GM21717 (cell line): ENCODE results near the gene HOXC5.

Experiments
- ATAC-seq: cut with Tn5 transposase; IDR thresholded peaks from one replicate; pipeline ENCODE4 v1.9.1; 2021; ENCODE audit warnings: mild to moderate bottlenecking, moderate library complexity; ENCODE audit not compliant: unreplicated experiment

HOXC5 gene

GRCh38 chr12:54006559-54007220 lies 26.2 kb upstream of the HOXC5 start:
- ATAC-seq, result no peak

DNA sequence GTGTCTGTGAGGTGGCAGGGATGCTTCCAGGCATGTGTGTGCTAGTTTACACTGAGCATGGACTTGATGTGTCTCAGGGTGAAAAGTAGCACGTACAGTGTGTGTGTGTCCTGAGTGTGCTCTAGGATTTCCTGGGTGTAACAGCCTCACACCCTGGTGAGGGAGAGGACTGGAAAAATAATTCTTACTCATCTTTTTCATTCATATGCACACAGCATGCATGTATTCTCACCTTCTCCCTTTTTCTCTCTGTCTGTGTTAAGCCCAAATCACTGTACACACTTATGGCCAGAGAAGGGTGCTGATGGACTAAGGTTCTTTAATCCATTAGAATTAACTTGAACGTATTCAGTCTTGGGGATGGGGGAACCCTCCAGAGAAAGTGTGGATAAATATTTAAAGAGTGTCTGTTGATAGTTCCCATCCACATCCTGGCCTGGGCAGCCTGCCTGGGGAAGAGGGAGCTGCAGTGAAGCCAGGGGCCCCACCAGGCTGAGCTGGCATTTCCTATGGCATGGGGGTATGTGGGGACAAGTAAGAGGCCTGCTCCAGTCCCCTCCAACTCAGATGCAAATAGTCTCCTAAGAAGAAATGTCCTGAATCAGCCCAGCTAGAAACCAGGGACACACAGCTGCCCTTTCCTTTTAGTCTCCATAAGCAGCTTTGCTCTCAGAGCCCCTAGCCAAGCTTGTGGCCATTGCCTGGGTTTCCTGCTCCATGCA lies 25.2 kb upstream of the HOXC5 start:
- ATAC-seq, result no peak

GRCh38 chr12:54008260-54008552 lies 24.6 kb upstream of the HOXC5 start:
- no peak for ATAC-seq

DNA sequence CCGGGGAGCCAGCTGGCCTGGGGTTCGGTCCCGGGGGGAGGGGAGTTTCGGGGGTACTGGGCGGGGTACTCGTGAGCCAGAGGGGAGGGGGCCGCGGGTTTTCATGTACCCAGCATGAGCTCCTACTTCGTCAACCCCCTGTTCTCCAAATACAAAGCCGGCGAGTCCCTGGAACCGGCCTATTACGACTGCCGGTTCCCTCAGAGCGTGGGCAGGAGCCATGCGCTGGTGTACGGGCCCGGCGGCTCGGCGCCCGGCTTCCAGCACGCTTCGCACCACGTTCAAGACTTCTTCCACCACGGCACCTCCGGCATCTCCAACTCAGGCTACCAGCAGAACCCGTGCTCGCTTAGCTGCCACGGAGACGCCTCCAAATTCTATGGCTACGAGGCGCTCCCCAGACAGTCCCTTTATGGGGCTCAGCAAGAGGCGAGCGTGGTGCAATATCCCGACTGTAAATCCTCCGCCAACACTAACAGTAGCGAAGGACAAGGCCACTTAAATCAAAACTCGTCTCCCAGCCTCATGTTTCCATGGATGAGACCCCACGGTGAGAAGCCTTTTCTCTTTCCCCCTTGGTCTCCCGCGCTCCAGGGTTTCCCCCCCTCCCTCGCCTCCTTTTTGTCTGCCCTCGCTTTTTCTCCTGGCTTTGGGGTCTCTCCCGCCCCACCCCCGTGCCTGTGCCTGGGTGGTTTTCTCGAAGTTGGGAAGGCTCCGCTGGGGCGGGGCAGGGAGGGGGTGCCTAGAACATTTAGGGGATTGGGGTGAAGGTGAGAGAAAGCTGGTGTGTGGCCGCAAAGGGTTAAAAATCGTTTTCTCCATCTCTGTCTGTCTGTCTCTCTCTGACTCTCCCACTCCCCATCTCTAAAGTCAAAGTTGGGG lies 23.4 kb upstream of the HOXC5 start:
- no peak for ATAC-seq

DNA sequence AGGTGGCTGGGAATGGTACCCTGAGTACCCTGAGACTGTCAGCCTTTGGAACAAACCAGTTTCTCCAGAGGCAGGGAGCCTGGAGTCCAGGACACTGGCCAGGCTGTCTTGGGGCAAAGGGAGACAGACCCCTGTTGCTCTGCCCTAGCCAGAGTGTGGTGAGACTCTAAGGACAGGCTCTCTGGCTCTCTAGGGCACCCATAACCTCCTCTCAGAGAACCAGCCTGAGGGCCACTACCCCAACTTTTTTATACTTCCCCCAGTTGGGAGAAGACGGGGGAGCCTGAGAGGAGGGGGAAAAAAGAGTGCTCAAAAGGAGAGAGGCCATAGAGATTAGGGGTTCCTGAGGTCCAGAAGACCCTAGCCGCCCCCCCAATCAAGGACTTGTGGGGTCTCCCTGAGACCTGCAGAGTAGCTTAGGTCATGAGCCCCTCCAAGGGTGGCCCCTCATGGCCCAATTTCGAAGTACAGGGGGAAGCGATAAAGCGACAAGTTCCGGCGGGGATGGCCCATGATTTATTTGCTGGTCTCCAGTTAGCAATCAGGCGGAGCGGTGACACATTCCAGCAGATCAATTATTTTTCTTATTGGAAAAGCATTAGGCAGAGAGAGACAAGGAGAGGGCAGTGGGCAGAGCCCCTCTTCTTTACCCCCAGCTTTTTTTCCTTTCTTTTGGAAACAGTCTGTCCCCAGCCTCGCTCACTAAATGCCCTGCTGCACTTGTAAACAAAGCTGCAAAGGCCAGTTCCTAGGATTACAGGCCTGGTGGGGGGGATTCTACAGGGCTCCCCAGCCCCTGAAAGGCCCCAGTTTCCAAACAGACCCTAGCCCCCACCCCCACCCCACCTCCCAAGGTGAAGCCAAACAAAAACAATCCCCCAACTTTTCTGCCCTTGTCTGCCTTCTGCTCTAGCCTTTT lies 22.5 kb upstream of the HOXC5 start:
- no peak for ATAC-seq

GRCh38 chr12:54010972-54011664 lies 21.7 kb upstream of the HOXC5 start:
- no peak for ATAC-seq

DNA sequence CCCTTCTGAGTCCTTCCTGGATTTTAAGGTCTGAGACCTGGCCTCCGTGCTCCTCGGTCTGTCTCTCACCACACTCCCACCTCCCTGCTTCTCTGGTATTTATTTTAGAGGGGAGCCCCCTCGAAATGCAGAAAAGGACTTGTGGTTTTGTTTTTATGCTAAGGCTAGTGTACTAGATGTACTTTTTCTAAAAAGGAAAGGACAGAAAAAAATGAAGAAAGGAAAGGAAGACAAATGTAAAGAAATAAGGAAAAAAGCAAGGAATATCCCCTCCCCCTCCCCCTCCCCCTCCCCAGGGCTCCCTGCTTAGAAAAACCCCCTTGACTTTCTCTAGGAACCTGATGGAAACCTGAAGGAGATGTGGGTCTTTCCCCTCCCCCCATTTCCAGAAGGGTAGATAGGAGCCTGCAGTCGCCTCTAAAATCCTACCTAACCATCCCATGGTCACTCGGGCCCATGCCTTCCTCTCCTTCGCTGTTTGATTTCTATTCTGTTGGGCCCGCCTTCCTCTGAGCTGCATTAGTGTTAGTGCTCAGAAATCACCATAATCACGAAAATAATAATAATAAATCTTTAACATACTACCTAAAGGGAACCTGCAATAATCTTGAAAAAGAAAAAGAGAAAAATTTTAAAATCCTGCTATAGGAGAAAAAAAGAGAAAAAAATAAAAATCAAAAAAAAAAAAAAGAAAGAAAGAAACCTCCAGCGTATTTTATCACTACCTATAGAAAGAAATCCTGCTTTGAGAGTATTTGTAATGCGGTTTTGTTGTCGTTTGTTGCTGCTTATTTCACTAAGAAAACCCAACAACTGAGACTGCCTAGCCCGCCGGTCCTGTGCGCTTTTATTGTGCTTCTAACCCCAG lies 21.0 kb upstream of the HOXC5 start:
- no peak for ATAC-seq

DNA sequence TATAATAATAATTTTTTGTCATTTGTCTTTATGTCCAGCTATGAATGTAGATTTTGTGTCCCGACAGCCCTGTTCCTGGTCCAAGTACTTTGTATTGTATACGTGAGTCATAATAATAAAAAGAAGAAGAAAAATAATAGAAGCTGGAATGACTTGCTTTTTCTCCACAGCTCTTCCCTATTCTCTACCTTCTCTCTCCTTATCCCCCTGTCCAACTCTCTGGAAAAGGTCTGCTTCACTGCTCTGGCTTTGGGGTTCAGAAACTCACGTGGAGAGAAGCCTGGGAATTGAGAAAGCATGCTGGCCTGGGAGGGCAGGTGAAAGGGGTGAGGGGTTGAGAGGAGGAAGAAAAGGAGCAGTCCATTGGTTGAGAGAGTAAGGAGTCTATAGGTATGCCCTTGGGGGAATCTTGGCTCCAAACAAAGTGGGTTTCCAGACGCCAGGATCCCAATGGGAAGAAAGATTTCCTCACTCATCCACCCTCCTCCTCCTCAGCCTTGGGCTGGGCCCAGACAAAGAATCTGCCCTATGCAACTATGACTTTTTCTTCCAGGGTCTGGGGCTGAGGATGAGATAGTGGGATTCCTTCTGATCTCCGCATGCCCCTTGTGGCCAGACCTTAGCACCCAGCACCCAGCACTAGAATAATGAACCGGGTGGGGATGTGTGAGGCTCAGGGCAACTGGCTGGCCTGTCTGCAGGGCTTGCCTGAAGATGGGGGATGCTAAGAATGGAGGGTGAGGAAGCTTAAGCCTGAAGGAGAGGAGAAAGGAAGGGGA lies 20.0 kb upstream of the HOXC5 start:
- ATAC-seq, result no peak

DNA sequence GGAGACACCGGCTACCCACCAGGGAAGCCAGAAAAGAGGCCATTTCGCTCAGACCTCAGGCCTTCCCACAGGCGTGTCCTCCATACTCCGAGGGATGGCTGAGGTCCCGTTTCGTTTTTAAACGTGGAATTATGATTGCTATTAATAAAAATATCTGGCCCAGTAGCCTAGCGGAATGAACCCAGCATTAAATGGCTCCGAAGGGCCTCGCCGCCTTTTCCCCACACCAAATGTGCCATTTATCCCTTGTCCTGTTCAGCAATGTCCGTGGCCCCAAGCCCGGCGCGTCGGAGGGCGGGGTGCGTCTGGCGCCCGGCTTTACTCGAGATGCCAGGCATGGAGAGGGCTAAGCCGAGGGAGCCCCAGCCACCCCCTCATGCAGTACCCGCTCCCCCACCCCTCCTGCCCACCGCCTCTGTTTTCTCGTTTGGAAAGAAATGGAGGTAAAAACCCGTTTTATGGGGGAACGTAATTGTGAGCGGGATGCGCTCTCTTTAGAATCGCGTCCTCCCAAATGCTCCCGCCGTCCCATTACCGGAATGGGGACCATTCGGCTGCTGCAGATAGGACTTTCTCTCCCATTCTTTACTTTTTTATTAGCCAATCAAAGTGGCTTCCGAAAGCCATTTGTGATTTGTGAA lies 18.4 kb upstream of the HOXC5 start:
- ATAC-seq, result no peak

DNA sequence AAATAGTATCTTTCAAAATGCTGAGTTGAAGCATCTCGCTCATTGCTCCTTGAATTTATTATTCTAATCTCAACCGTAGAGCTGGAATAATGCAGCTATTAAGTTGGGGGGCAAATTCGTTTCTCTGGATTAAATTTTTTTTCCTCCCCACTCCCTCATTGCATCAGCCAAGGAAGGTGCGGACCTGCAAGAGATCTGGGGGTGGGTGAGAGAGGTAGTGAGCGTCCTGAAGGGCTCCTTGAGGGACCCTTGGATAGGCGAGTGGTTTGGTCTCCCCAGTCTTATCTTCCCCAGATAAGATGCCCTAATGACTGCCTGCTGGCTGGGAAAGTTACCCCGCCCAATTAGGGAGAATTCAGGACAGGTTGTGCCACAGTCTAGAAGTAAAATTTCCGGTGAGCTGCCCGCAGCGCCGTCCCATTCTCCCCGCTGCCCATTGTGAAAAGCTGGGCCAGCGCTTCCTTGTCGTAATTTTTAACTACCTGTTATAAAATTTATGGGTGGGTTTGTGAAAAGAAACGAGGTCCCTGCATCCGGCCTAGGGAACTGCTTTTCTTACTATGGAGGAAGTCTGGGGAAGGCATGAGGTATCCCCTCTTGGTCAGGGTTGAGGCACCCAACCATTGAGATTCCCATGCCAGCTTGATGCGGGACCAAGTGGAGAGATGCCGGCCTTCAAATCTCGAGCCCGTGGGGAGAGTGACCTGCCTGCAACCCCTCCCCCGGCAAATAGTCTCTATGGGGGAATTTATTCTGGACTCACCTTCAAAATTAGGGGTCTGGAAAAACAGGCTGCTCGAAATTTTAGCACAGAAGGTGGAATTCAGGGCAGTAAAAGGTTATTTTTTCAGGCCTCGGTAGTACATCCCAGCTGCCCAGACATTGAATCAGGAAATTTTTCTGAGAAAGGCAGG lies 17.6 kb upstream of the HOXC5 start:
- ATAC-seq, result no peak

GRCh38 chr12:54016051-54016450 lies 16.8 kb upstream of the HOXC5 start:
- no peak for ATAC-seq

- ATAC-seq, result no peak
Observed at GRCh38 chr12:54016478-54016964, 16.3 kb upstream of the HOXC5 start.

DNA sequence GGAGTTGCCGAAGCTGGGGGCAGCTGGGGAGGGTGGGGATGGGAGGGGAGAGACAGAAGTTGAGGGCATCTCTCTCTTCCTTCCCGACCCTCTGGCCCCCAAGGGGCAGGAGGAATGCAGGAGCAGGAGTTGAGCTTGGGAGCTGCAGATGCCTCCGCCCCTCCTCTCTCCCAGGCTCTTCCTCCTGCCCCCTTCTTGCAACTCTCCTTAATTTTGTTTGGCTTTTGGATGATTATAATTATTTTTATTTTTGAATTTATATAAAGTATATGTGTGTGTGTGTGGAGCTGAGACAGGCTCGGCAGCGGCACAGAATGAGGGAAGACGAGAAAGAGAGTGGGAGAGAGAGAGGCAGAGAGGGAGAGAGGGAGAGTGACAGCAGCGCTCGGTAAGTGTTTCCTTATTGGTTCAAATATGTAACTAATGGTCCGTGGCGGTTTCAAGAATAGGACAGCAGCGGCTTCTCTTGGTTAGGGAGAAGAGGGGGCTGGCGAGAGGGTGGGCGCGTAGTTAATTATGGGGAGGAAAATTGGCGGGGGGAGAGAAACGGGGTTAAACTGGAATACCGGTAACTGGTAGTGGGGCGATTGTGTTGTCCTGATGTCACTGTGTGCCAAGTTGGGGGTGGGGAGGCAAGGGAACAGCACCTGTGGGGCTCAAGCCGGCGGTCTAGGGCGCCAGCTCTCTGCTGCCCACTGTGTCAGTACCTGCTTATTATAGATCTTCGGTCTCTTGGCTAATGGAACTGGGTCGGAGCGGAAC lies 15.6 kb upstream of the HOXC5 start:
- ATAC-seq, result peak; percentile 29

GRCh38 chr12:54017878-54018467 lies 14.9 kb upstream of the HOXC5 start:
- ATAC-seq, result peak; percentile 78

DNA sequence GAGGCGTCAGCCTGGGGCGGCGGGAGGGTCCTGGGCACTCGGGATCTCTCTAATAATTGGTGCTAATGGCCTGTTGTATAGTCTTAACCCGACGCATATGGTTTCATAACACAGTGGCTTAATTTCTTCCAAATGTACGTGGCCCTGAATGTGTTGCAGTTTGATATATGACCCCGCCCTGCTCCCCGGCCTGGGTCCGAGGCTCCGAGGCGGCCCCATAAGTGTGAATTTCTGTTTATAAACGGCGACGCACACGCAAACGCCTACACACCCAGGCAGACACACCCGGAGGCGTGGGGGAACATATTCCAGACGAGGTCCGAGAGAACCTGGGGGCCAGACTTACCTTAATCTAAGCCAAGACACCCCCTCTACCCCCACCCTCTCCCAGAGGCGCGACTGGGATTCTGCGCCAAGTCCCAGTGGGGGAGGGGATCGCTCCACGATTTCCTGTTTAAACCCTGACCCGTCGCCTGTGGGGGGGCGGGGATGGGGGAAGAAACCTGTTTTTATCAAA lies 14.3 kb upstream of the HOXC5 start:
- no peak for ATAC-seq
